Mesothelial cell of epicardium (in vitro differentiated cells): Measurements from ENCODE around the gene ASPRV1. TPM values are rescaled to one million over a fixed set of nuclear protein-coding genes. Genes with fewer than 3 reads are reported as not detected.
"Not testable (repeated sequence)": the region's sequence is repeated elsewhere in the genome, so short reads cannot be mapped to it uniquely, and the experiment has no call there.

Experiments used
- DNase-seq, 2 experiments: peaks; one replicate each; pipeline ENCODE4 v3.0.0; 2021; ENCODE audit warnings: low spot score in 2 of 2; ENCODE audit not compliant: unreplicated experiment in 2 of 2
- H3K27ac Mint-ChIP-seq: 2 replicates; pipeline ENCODE4 v1.8.0; 2021; ENCODE audit warnings: mixed read lengths
- H3K27me3 Mint-ChIP-seq: 2 replicates; pipeline ENCODE4 v1.8.0; 2021; ENCODE audit warnings: low read depth, mixed read lengths
- H3K36me3 Mint-ChIP-seq: 2 replicates; pipeline ENCODE4 v1.8.0; 2021; ENCODE audit warnings: mixed read lengths
- H3K4me1 Mint-ChIP-seq: 2 replicates; pipeline ENCODE4 v1.8.0; 2021; ENCODE audit warnings: mixed read lengths
- H3K4me3 Mint-ChIP-seq: 2 replicates; pipeline ENCODE4 v1.8.0; 2021; ENCODE audit warnings: mild to moderate bottlenecking, moderate library complexity, mixed read lengths
- H3K9me3 Mint-ChIP-seq: 2 replicates; pipeline ENCODE4 v1.8.0; 2021; ENCODE audit warnings: mixed read lengths
- CTCF ChIP-seq: fragments of 200-600 bp; sonication (generic); IDR thresholded peaks from one replicate; pipeline ENCODE4 v1.5.0; 2021; ENCODE audit warnings: antibody characterized with exemption; ENCODE audit not compliant: unreplicated experiment
- total RNA-seq: library from RNA; stranded (reverse); gene quantifications from 3 replicates; pipeline ENCODE4 v1.2.1, GENCODE V29; 2021

ASPRV1 gene
- total RNA-seq, 1 donor from 2014 or later, result 3.6 TPM

DNA sequence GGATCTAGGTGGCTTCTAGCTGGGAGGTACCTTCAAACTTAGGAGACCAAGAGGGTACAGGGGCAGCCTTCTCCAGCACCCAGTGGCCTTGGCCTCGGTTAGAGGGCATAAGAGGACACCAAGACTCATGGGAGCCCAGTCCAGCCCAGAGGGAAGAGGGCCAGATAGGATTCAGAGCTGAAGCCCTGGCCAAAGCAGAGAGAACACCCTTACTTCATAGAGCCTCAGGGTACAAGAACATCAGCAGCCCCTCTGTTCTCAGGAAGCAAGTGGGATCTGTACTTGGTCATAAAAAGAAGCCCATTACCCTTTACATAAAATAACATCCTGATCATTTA, 45.0 kb upstream of the ASPRV1 start:
- no peak overlapping the region for H3K4me3 Mint-ChIP-seq
- DNase-seq, result no peak
- no peak overlapping the region for H3K27ac Mint-ChIP-seq
- peaks cover under 1% of the 10 kb centered on the region for H3K36me3 Mint-ChIP-seq
- no peak for TF ChIP-seq CTCF
- no peaks in the 10 kb centered on the region for H3K9me3 Mint-ChIP-seq
- H3K4me1 Mint-ChIP-seq, result peaks cover 6% of the 10 kb centered on the region
- no peaks in the 10 kb centered on the region for H3K27me3 Mint-ChIP-seq

DNA sequence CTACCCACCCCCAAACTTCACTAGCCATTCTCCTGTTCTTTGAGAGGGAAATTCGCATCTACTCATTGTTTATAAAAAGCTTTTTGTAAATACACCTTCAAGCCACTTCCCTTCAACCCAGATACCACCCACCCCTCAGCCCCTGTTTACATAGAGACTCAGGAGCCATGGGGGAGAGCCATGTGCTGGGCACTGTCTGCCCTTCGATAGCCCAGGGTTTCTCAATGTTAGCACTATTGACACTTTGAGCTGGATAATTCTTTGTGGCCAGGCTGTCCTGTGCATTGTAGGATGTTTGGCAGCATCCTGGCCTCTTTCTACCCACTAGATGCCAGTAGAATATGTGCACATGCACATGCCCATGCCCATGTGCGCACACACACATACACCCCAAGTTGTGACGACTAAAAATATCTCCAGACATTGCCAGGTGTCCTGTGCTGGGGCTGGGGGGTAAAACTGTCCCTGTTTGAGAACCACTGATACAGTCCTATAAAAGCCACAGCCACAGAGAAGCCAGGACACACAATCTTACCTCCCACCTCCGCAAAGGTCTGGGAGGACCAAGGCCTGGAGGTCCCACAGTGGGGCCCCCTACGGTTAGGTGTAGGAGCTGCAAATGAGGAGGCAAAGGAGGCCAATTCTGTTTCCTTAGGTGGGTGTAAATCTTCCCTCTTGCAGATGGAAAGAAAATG, 44.5 kb upstream of the ASPRV1 start:
- no peaks in the 10 kb centered on the region for H3K9me3 Mint-ChIP-seq
- no peaks in the 10 kb centered on the region for H3K36me3 Mint-ChIP-seq
- no peak overlapping the region for H3K4me3 Mint-ChIP-seq
- H3K27me3 Mint-ChIP-seq, result no peaks in the 10 kb centered on the region
- no peak for TF ChIP-seq CTCF
- H3K27ac Mint-ChIP-seq, result no peak overlapping the region
- DNase-seq, result no peak
- peaks cover 3% of the 10 kb centered on the region for H3K4me1 Mint-ChIP-seq

- no peak for DNase-seq
- Mint-ChIP-seq H3K9me3 (no peaks in the 10 kb centered on the region), H3K36me3 (no peaks in the 10 kb centered on the region), H3K27ac (no peak overlapping the region), H3K27me3 (no peaks in the 10 kb centered on the region), H3K4me1 (peaks cover 3% of the 10 kb centered on the region), H3K4me3 (no peak overlapping the region)
- no peak for TF ChIP-seq CTCF
Measured at GRCh38 chr2:70005216-70005615, 43.8 kb upstream of the ASPRV1 start.

GRCh38 chr2:70003093-70003830, 41.8 kb upstream of the ASPRV1 start:
- H3K4me1 Mint-ChIP-seq, result peaks cover 3% of the 10 kb centered on the region
- H3K36me3 Mint-ChIP-seq, result no peaks in the 10 kb centered on the region
- DNase-seq, result no peak
- no peaks in the 10 kb centered on the region for H3K9me3 Mint-ChIP-seq
- TF ChIP-seq CTCF, result no peak
- no peak overlapping the region for H3K27ac Mint-ChIP-seq
- H3K27me3 Mint-ChIP-seq, result no peaks in the 10 kb centered on the region
- H3K4me3 Mint-ChIP-seq, result no peak overlapping the region

- no peaks in the 10 kb centered on the region for H3K36me3 Mint-ChIP-seq
- H3K27ac Mint-ChIP-seq, result no peak overlapping the region
- H3K27me3 Mint-ChIP-seq, result no peaks in the 10 kb centered on the region
- H3K9me3 Mint-ChIP-seq, result no peaks in the 10 kb centered on the region
- no peak for DNase-seq
- no peak for TF ChIP-seq CTCF
- no peak overlapping the region for H3K4me3 Mint-ChIP-seq
- H3K4me1 Mint-ChIP-seq, result peaks cover 3% of the 10 kb centered on the region
Measured at GRCh38 chr2:70002241-70002899, 40.9 kb upstream of the ASPRV1 start.

- not testable (repeated sequence) for H3K36me3 Mint-ChIP-seq, H3K4me3 Mint-ChIP-seq
Measured at GRCh38 chr2:70000529-70000928, 39.1 kb upstream of the ASPRV1 start.

More at GRCh38 chr2:70000529-70000928, 39.1 kb upstream of the ASPRV1 start:
- not testable (repeated sequence) for H3K27ac Mint-ChIP-seq, H3K4me1 Mint-ChIP-seq, DNase-seq, H3K27me3 Mint-ChIP-seq, H3K9me3 Mint-ChIP-seq
